OCI-LY7 (cell line): ENCODE data around the gene RAB15. TPM values are rescaled to one million over a fixed set of nuclear protein-coding genes. Genes with fewer than 3 reads are reported as not detected.

Experiments used
- BruUV-seq: library from RNA; stranded (reverse); fragments of 400-500 nt; replicated peaks from 2 replicates; lab custom pipeline; 2021; lab: Mats Ljungman, UMichigan
- CTCF ChIA-PET: fragments of 300-600 bp; sonication (Branson Sonifier 250); formaldehyde crosslinking; loops from one replicate; lab custom pipeline; 2022; ENCODE audit warnings: antibody characterized with exemption; ENCODE audit not compliant: unreplicated experiment; lab: Charles Lee
- POLR2A ChIA-PET: fragments of 300-600 bp; sonication (Branson Sonifier 250); formaldehyde crosslinking; loops from one replicate; lab custom pipeline; 2022; ENCODE audit warnings: antibody characterized with exemption; lab: Charles Lee
- DNase-seq: peaks from one replicate; pipeline ENCODE4 v3.0.0-alpha.2; 2015; ENCODE audit warnings: low spot score
- H2AFZ ChIP-seq: fragments of 200-600 bp; sonication (generic), shearing (Covaris generic); 2 replicates; pipeline ENCODE4 v1.6.1; 2014; ENCODE audit warnings: mild to moderate bottlenecking, antibody characterized with exemption, low read length, moderate library complexity
- H3K27ac ChIP-seq: fragments of 200-600 bp; sonication (generic); 2 replicates; pipeline ENCODE4 v1.5.1; 2014; ENCODE audit warnings: mixed run types, low read depth, mild to moderate bottlenecking, moderate library complexity, low read length, inconsistent platforms; ENCODE audit not compliant: poor library complexity, severe bottlenecking
- H3K36me3 ChIP-seq: fragments of 200-600 bp; sonication (generic); 2 replicates; pipeline ENCODE4 v1.6.1; 2014; ENCODE audit warnings: mild to moderate bottlenecking, antibody characterized with exemption, low read length, moderate library complexity, mixed read lengths; ENCODE audit not compliant: insufficient read depth
- H3K4me1 ChIP-seq: fragments of 200-600 bp; sonication (generic); 2 replicates; pipeline ENCODE4 v1.5.1; 2014; ENCODE audit warnings: mild to moderate bottlenecking, low read length; ENCODE audit not compliant: insufficient read depth, poor library complexity, severe bottlenecking
- H3K4me2 ChIP-seq: fragments of 200-600 bp; sonication (generic); 2 replicates; pipeline ENCODE4 v1.6.1; 2014; ENCODE audit warnings: mild to moderate bottlenecking, low read length
- H3K4me3 ChIP-seq: fragments of 200-600 bp; sonication (generic); 2 replicates; pipeline ENCODE4 v1.5.1; 2014; ENCODE audit warnings: mild to moderate bottlenecking, low read depth, low read length; ENCODE audit not compliant: poor library complexity, severe bottlenecking
- H3K79me2 ChIP-seq: fragments of 200-600 bp; sonication (generic); 2 replicates; pipeline ENCODE4 v1.6.1; 2016; ENCODE audit warnings: low read depth, mild to moderate bottlenecking, low read length, moderate library complexity, mixed read lengths; ENCODE audit not compliant: insufficient read depth
- H3K9me2 ChIP-seq: fragments of 200-600 bp; sonication (generic); 2 replicates; pipeline ENCODE4 v1.6.1; 2016; ENCODE audit warnings: mild to moderate bottlenecking, low read length, mixed read lengths; ENCODE audit not compliant: insufficient read depth
- H3K9me3 ChIP-seq: fragments of 200-600 bp; sonication (generic); 2 replicates; pipeline ENCODE4 v1.6.1; 2014; ENCODE audit warnings: mild to moderate bottlenecking, mixed run types, low read length, mixed read lengths
- H4K20me1 ChIP-seq: fragments of 200-600 bp; sonication (generic); 2 replicates; pipeline ENCODE4 v1.6.1; 2014; ENCODE audit warnings: mild to moderate bottlenecking, antibody characterized with exemption, low read length, moderate library complexity, mixed read lengths; ENCODE audit not compliant: insufficient read depth
- EZH2phosphoT487 ChIP-seq: fragments of 200-600 bp; sonication (generic); IDR thresholded peaks from 2 replicates; pipeline ENCODE4 v1.6.1; 2018; ENCODE audit warnings: low read depth, borderline replicate concordance, mild to moderate bottlenecking, mixed run types, antibody characterized with exemption, low read length, moderate library complexity, mixed read lengths
- intact Hi-C: fragments of 100-400 bp; cut with micrococcal nuclease; formaldehyde crosslinking; loops from one replicate; pipeline ENCODE4 v1.10.0; 2022; ENCODE audit not compliant: unreplicated experiment
- total RNA-seq, 2 experiments: library from RNA; depleted of rRNA in 1 of 2; stranded (reverse); fragments of >200 nt in 1 of 2; shearing (Covaris generic) in 1 of 2; gene quantifications; 2 replicates each; pipeline ENCODE4 v1.2.3, GENCODE V29; 2014 to 2022
- TF ChIP-seq, protein P1 (sequence below): fragments of 200-600 bp; sonication (generic); conservative IDR thresholded peaks from 2 replicates; pipeline ENCODE4 v1.5.1; 2014; ENCODE audit warnings: mild to moderate bottlenecking, antibody characterized with exemption, low read length, moderate library complexity, mixed read lengths

Gene RAB15
- total RNA-seq, 2 experiments from 2014 or later = 0.38 TPM; not detected in 1

DNA sequence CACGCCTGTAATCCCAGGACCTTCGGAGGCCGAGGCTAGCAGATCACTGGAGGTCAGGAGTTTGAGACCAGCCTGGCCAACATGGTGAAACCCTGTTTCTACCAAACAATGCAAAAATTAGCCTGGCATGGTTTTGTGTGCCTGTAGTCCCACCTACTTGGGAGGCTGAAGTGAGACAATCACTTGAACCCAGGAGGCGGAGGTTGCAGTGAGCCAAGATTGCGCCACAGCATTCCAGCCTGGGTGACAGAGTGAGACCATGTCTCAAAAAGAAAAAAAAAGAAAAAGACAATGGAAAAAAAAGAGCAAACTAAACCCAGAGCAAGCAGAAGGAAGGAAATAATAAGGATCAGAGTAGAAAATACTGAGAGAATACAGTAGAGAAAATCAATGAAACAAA lies 52.5 kb downstream of the RAB15 start:
- no peaks in the 10 kb centered on the region for H3K9me2 ChIP-seq
- peaks cover 12% of the 10 kb centered on the region for H3K4me1 ChIP-seq
- H2AFZ ChIP-seq = no peak overlapping the region
- no TSS peak for BruUV-seq
- no peaks in the 10 kb centered on the region for H3K9me3 ChIP-seq
- H3K27ac ChIP-seq = no peak overlapping the region
- H3K4me2 ChIP-seq = no peak overlapping the region
- intact Hi-C loops = no loop called here
- ChIA-PET CTCF (no interaction called here), POLR2A (interaction anchor here (0.7 kb wide), 1 partner anchor 25 kb away, joined by 3 read pairs; no protein-coding TSS in a partner anchor)
- DNase-seq = no peak
- no peak overlapping the region for H3K4me3 ChIP-seq
- TF ChIP-seq EZH2phosphoT487 = no peak
- TF ChIP-seq, protein P1, sequence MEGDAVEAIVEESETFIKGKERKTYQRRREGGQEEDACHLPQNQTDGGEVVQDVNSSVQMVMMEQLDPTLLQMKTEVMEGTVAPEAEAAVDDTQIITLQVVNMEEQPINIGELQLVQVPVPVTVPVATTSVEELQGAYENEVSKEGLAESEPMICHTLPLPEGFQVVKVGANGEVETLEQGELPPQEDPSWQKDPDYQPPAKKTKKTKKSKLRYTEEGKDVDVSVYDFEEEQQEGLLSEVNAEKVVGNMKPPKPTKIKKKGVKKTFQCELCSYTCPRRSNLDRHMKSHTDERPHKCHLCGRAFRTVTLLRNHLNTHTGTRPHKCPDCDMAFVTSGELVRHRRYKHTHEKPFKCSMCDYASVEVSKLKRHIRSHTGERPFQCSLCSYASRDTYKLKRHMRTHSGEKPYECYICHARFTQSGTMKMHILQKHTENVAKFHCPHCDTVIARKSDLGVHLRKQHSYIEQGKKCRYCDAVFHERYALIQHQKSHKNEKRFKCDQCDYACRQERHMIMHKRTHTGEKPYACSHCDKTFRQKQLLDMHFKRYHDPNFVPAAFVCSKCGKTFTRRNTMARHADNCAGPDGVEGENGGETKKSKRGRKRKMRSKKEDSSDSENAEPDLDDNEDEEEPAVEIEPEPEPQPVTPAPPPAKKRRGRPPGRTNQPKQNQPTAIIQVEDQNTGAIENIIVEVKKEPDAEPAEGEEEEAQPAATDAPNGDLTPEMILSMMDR = no peak
- peaks cover 75% of the 10 kb centered on the region for H3K79me2 ChIP-seq
- H4K20me1 ChIP-seq = peaks cover 27% of the 10 kb centered on the region; the same call in 1 of the 2 replicates
- peaks cover 47% of the 10 kb centered on the region for H3K36me3 ChIP-seq

DNA sequence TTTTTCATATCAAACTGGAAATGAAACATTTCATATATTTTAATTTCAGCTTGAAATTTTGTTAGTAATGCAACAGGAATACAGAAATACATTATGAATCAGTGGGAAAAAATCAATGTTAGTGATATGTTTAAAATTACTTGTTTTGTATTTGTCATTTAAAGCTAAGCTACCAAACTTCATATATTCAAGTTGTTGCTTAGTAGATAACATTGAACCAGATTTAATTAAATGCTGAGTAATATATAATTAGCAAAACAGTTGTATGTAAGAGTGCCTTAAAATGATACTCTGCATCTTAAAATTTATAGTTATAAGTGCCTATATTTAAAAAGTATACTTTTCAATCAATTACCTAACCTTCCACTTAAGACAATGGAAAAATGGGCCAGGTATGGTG lies 52.9 kb downstream of the RAB15 start:
- H3K9me3 ChIP-seq = no peaks in the 10 kb centered on the region
- H2AFZ ChIP-seq = no peak overlapping the region
- H4K20me1 ChIP-seq = peaks cover 27% of the 10 kb centered on the region; the same call in 1 of the 2 replicates
- H3K79me2 ChIP-seq = peaks cover 78% of the 10 kb centered on the region
- BruUV-seq = no TSS peak
- no peak for DNase-seq
- H3K36me3 ChIP-seq = peaks cover 43% of the 10 kb centered on the region
- intact Hi-C loops = no loop called here
- no peaks in the 10 kb centered on the region for H3K9me2 ChIP-seq
- peaks cover 12% of the 10 kb centered on the region for H3K4me1 ChIP-seq
- POLR2A ChIA-PET = no interaction called here
- H3K27ac ChIP-seq = no peak overlapping the region
- CTCF ChIA-PET = no interaction called here
- TF ChIP-seq, protein P1 = no peak
- H3K4me2 ChIP-seq = no peak overlapping the region
- no peak overlapping the region for H3K4me3 ChIP-seq

DNA sequence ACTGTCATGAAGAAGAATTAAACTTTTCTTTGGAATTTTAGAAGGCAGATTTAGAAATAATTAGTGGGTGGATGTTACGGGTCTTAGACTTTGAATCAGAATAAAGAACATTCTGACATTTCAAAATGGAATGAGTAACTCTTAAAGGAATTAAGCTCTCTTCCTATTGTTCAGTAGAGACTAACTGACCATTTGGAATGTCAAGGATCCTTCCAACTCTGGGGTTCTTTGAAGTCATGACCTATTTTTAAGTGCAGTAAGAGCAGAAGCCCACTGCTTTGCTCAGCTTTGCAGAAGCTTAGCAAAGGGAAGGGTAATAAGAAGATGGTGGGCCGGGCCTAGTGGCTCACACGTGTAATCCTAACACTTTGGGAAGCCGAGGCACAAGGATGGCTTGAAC lies 53.9 kb downstream of the RAB15 start:
- Histone ChIP-seq H4K20me1 (peaks cover 27% of the 10 kb centered on the region; the same call in 1 of the 2 replicates), H3K27ac (no peak overlapping the region), H3K4me2 (no peak overlapping the region), H2AFZ (no peak overlapping the region), H3K4me3 (no peak overlapping the region), H3K79me2 (peaks cover 75% of the 10 kb centered on the region), H3K4me1 (peaks cover 16% of the 10 kb centered on the region), H3K9me2 (no peaks in the 10 kb centered on the region), H3K9me3 (no peaks in the 10 kb centered on the region), H3K36me3 (peaks cover 37% of the 10 kb centered on the region)
- intact Hi-C loops = no loop called here
- ChIA-PET POLR2A (interaction anchor here (0.6 to 1.6 kb wide), 2 partner anchors 15 to 1052 kb away, joined by 3 to 7 read pairs; no protein-coding TSS in a partner anchor), CTCF (no interaction called here)
- no peak for TF ChIP-seq EZH2phosphoT487
- TF ChIP-seq, protein P1 = no peak
- DNase-seq = no peak
- BruUV-seq = no TSS peak
